Naive thymus-derived CD4-positive, alpha-beta T cell (primary cell): ENCODE data around the gene PPARG. TPM values are rescaled to one million over a fixed set of nuclear protein-coding genes. Genes with fewer than 3 reads are reported as not detected.

Source experiments
- ATAC-seq: fragments of 150-1000 bp; cut with Tn5 transposase; 2 replicates; pipeline ENCODE4 v1.10.0; 2021; ENCODE audit warnings: mild to moderate bottlenecking, moderate library complexity
- CTCF ChIA-PET: fragments of 350-600 bp; sonication (Branson Sonifier 250); formaldehyde crosslinking; loops from one replicate; lab custom pipeline; 2021; ENCODE audit warnings: antibody characterized with exemption; lab: Charles Lee
- POLR2A ChIA-PET: fragments of 350-600 bp; sonication (Branson Sonifier 250); formaldehyde crosslinking; loops from one replicate; lab custom pipeline; 2021; ENCODE audit warnings: antibody characterized with exemption, inconsistent platforms; lab: Charles Lee
- DNase-seq, 9 donors: peaks; one replicate each; pipeline versions ENCODE4 v3.0.0 to v3.0.0-alpha.2; 2020 to 2022; ENCODE audit warnings: mixed read lengths in 1 of 9
- H3K27ac ChIP-seq: one replicate; pipeline ENCODE4 v1.7.0; 2013; ENCODE audit warnings: mild to moderate bottlenecking, low read depth, low read length, moderate library complexity
- H3K27me3 ChIP-seq, 2 donors: one replicate each; pipeline ENCODE4 v1.7.0; 2013; ENCODE audit warnings: low read length in 2 of 2, mild to moderate bottlenecking in 2 of 2, moderate library complexity in 2 of 2; ENCODE audit not compliant: control insufficient read depth in 2 of 2, insufficient read depth in 2 of 2
- H3K36me3 ChIP-seq, 3 experiments: 1 replicate in 2 of 3; 2 replicates in 1 of 3; pipeline ENCODE4 v1.7.0; 2013; ENCODE audit warnings: low read length in 3 of 3, mild to moderate bottlenecking in 3 of 3, moderate library complexity in 1 of 3; ENCODE audit not compliant: insufficient read depth in 3 of 3, control insufficient read depth in 2 of 3
- H3K4me1 ChIP-seq, 2 donors: one replicate each; pipeline ENCODE4 v1.7.0; 2013; ENCODE audit warnings: low read length in 2 of 2, mild to moderate bottlenecking in 2 of 2, moderate library complexity in 1 of 2; ENCODE audit not compliant: control insufficient read depth in 2 of 2, insufficient read depth in 2 of 2
- H3K4me3 ChIP-seq: 2 replicates; pipeline ENCODE4 v1.7.0; 2013; ENCODE audit warnings: mild to moderate bottlenecking, low read length
- H3K9me3 ChIP-seq, 3 experiments: 1 replicate in 2 of 3; 2 replicates in 1 of 3; pipeline ENCODE4 v1.7.0; 2013; ENCODE audit warnings: low read length in 3 of 3; ENCODE audit not compliant: control insufficient read depth in 2 of 3
- H3K27ac Mint-ChIP-seq, 9 donors: one replicate each; pipeline ENCODE4 v1.8.0; 2020 to 2022; ENCODE audit warnings: mixed read lengths in 9 of 9, mild to moderate bottlenecking in 8 of 9, moderate library complexity in 5 of 9, inconsistent platforms in 2 of 9
- H3K27me3 Mint-ChIP-seq, 5 donors: one replicate each; pipeline ENCODE4 v1.8.0; 2021 to 2022; ENCODE audit warnings: mixed read lengths in 5 of 5, mild to moderate bottlenecking in 1 of 5
- H3K36me3 Mint-ChIP-seq, 5 donors: one replicate each; pipeline ENCODE4 v1.8.0; 2020 to 2022; ENCODE audit warnings: mixed read lengths in 5 of 5, mild to moderate bottlenecking in 3 of 5, inconsistent platforms in 1 of 5
- H3K4me1 Mint-ChIP-seq, 7 donors: one replicate each; pipeline ENCODE4 v1.8.0; 2020 to 2022; ENCODE audit warnings: mixed read lengths in 7 of 7, mild to moderate bottlenecking in 3 of 7, inconsistent platforms in 1 of 7
- H3K4me3 Mint-ChIP-seq, 10 donors: one replicate each; pipeline ENCODE4 v1.8.0; 2020 to 2022; ENCODE audit warnings: mild to moderate bottlenecking in 10 of 10, mixed read lengths in 10 of 10, moderate library complexity in 6 of 10, inconsistent platforms in 2 of 10
- H3K9me3 Mint-ChIP-seq, 11 donors: one replicate each; pipeline ENCODE4 v1.8.0; 2020 to 2022; ENCODE audit warnings: mixed read lengths in 11 of 11, mild to moderate bottlenecking in 4 of 11, inconsistent platforms in 1 of 11, moderate library complexity in 1 of 11
- intact Hi-C, 2 donors: fragments of 100-400 bp; cut with micrococcal nuclease; formaldehyde crosslinking; loops; one replicate each; pipeline ENCODE4 v1.15.1; 2023
- polyA plus RNA-seq, 2 donors: library from polyadenylated mRNA; unstranded; fragments of 300-500 nt; fragmentation: Illumina TruSeq; gene quantifications; one replicate each; pipeline ENCODE4 v1.2.3, GENCODE V29; 2021
- total RNA-seq, 6 experiments: library from RNA in 5 of 6; stranded (reverse) in 5 of 6; gene quantifications; 1 replicate in 5 of 6; 2 replicates in 1 of 6; pipeline ENCODE4 v1.2.3 and lab custom pipeline; 2021 to 2026

PPARG gene
- total and polyA plus RNA-seq, 7 experiments from 2014 or later = 0.37 to 2.1 (median 0.51) TPM; not detected in 3

- no peaks in the 10 kb centered on the region for H3K36me3 Mint-ChIP-seq
- ChIA-PET CTCF (no interaction called here), POLR2A (no interaction called here)
- intact Hi-C loops = no loop called here
- H3K9me3 ChIP-seq = no peaks in the 10 kb centered on the region
- H3K27me3 ChIP-seq = no peaks in the 10 kb centered on the region
- DNase-seq = no peak
- no peak overlapping the region for H3K27ac Mint-ChIP-seq
- no peaks in the 10 kb centered on the region for H3K36me3 ChIP-seq
- peaks cover 0 to 9% (median 0%) of the 10 kb centered on the region in 11 donors for H3K9me3 Mint-ChIP-seq
- ATAC-seq = peak; percentile 78
- peaks cover 3 to 20% (median 16%) of the 10 kb centered on the region in 7 donors for H3K4me1 Mint-ChIP-seq
- H3K27ac ChIP-seq = no peak overlapping the region
- no peaks in the 10 kb centered on the region for H3K27me3 Mint-ChIP-seq
- H3K4me3 ChIP-seq = no peak overlapping the region
- H3K4me3 Mint-ChIP-seq = no peak overlapping the region
- peaks cover 0 to 11% of the 10 kb centered on the region in 2 donors for H3K4me1 ChIP-seq
Observed at GRCh38 chr3:12458901-12459300, 170.0 kb downstream of the PPARG start.

GRCh38 chr3:12460127-12460526, 171.3 kb downstream of the PPARG start:
- intact Hi-C loops = no loop called here
- H3K36me3 ChIP-seq = no peaks in the 10 kb centered on the region
- no peak overlapping the region for H3K4me3 ChIP-seq
- Mint-ChIP-seq H3K27me3 (no peaks in the 10 kb centered on the region), H3K9me3 (peaks cover 0 to 9% (median 0%) of the 10 kb centered on the region in 11 donors), H3K4me3 (no peak overlapping the region), H3K27ac (peak overlapping the region in 1 of 9 donors; percentile 60), H3K4me1 (peaks cover 3 to 29% (median 21%) of the 10 kb centered on the region in 7 donors), H3K36me3 (no peaks in the 10 kb centered on the region)
- CTCF ChIA-PET = no interaction called here
- peaks cover 0 to 11% of the 10 kb centered on the region in 2 donors for H3K4me1 ChIP-seq
- no peaks in the 10 kb centered on the region for H3K9me3 ChIP-seq
- no peak overlapping the region for H3K27ac ChIP-seq
- ATAC-seq (no peak), DNase-seq (no peak)
- POLR2A ChIA-PET = interaction anchor here (0.6 kb wide), 1 partner anchor 1803 kb away, joined by 3 read pairs; no protein-coding TSS in a partner anchor
- no peaks in the 10 kb centered on the region for H3K27me3 ChIP-seq

GRCh38 chr3:12461097-12461649, 172.3 kb downstream of the PPARG start:
- CTCF ChIA-PET = interaction anchor here (0.7 to 1.1 kb wide), 2 partner anchors 13 to 19 kb away, joined by 3 to 5 read pairs; no protein-coding TSS in a partner anchor
- POLR2A ChIA-PET = interaction anchor here (2.2 kb wide), 1 partner anchor 22 kb away, joined by 8 read pairs; the partner anchor contains the start of gene TSEN2
- Mint-ChIP-seq H3K27me3 (no peaks in the 10 kb centered on the region), H3K27ac (peak overlapping the region in 5 of 9 donors; percentile 1 to 62 (median 44)), H3K4me1 (peaks cover 3 to 29% (median 21%) of the 10 kb centered on the region in 7 donors), H3K9me3 (peaks cover 0 to 9% (median 0%) of the 10 kb centered on the region in 11 donors), H3K4me3 (peak overlapping the region in 1 of 10 donors; percentile 50), H3K36me3 (no peaks in the 10 kb centered on the region)
- DNase-seq (no peak), ATAC-seq (no peak)
- Histone ChIP-seq H3K27ac (no peak overlapping the region), H3K27me3 (no peaks in the 10 kb centered on the region), H3K4me3 (no peak overlapping the region), H3K4me1 (peaks cover 0 to 11% of the 10 kb centered on the region in 2 donors), H3K9me3 (no peaks in the 10 kb centered on the region), H3K36me3 (no peaks in the 10 kb centered on the region)
- intact Hi-C loops = no loop called here

- peak in 6 of 9 donors; percentile 15 to 37 (median 34) for DNase-seq
- no peaks in the 10 kb centered on the region for H3K27me3 ChIP-seq
- ATAC-seq = peak; percentile 61
- H3K4me3 ChIP-seq = no peak overlapping the region
- H3K4me3 Mint-ChIP-seq = peak overlapping the region in 9 of 10 donors; percentile 45 to 74 (median 64)
- H3K9me3 Mint-ChIP-seq = peaks cover 0 to 9% (median 0%) of the 10 kb centered on the region in 11 donors
- no peaks in the 10 kb centered on the region for H3K9me3 ChIP-seq
- no peaks in the 10 kb centered on the region for H3K36me3 ChIP-seq
- no peaks in the 10 kb centered on the region for H3K27me3 Mint-ChIP-seq
- ChIA-PET POLR2A (interaction anchor here (2.2 kb wide), 1 partner anchor 21 kb away, joined by 8 read pairs; the partner anchor contains the start of gene TSEN2), CTCF (interaction anchor here (1.1 kb wide), 1 partner anchor 18 kb away, joined by 5 read pairs; no protein-coding TSS in a partner anchor)
- intact Hi-C loops = no loop called here
- H3K4me1 Mint-ChIP-seq = peaks cover 3 to 29% (median 21%) of the 10 kb centered on the region in 7 donors
- H3K27ac ChIP-seq = no peak overlapping the region
- H3K36me3 Mint-ChIP-seq = no peaks in the 10 kb centered on the region
- peaks cover 0 to 11% of the 10 kb centered on the region in 2 donors for H3K4me1 ChIP-seq
- peak overlapping the region in 8 of 9 donors; percentile 51 to 86 (median 76) for H3K27ac Mint-ChIP-seq
Observed at GRCh38 chr3:12462159-12462947, 173.5 kb downstream of the PPARG start.

- no peak overlapping the region for H3K27ac ChIP-seq
- no peak overlapping the region for H3K4me3 ChIP-seq
- H3K27me3 Mint-ChIP-seq = no peaks in the 10 kb centered on the region
- H3K9me3 Mint-ChIP-seq = peaks cover 0 to 4% (median 0%) of the 10 kb centered on the region in 11 donors
- intact Hi-C loops = no loop called here
- H3K4me3 Mint-ChIP-seq = peak overlapping the region in 2 of 10 donors; percentile 0 to 45
- H3K27ac Mint-ChIP-seq = peak overlapping the region in 4 of 9 donors; percentile 6 to 81 (median 32)
- no peaks in the 10 kb centered on the region for H3K36me3 Mint-ChIP-seq
- no peaks in the 10 kb centered on the region for H3K36me3 ChIP-seq
- POLR2A ChIA-PET = no interaction called here
- peaks cover 0 to 11% of the 10 kb centered on the region in 2 donors for H3K4me1 ChIP-seq
- DNase-seq = no peak
- peaks cover 3 to 29% (median 21%) of the 10 kb centered on the region in 7 donors for H3K4me1 Mint-ChIP-seq
- no peak for ATAC-seq
- H3K27me3 ChIP-seq = no peaks in the 10 kb centered on the region
- CTCF ChIA-PET = interaction anchor here (1.7 kb wide), 1 partner anchor 16 kb away, joined by 4 read pairs; no protein-coding TSS in a partner anchor
- no peaks in the 10 kb centered on the region for H3K9me3 ChIP-seq
Observed at GRCh38 chr3:12463686-12464085, 174.8 kb downstream of the PPARG start.

- Histone ChIP-seq H3K27me3 (no peaks in the 10 kb centered on the region), H3K4me1 (peaks cover 0 to 11% of the 10 kb centered on the region in 2 donors), H3K27ac (no peak overlapping the region), H3K4me3 (no peak overlapping the region), H3K36me3 (no peaks in the 10 kb centered on the region), H3K9me3 (no peaks in the 10 kb centered on the region)
- H3K9me3 Mint-ChIP-seq = peaks cover 0 to 4% (median 0%) of the 10 kb centered on the region in 11 donors
- H3K27me3 Mint-ChIP-seq = no peaks in the 10 kb centered on the region
- ATAC-seq (no peak), DNase-seq (no peak)
- ChIA-PET POLR2A (no interaction called here), CTCF (interaction anchor here (1.7 kb wide), 1 partner anchor 16 kb away, joined by 4 read pairs; no protein-coding TSS in a partner anchor)
- peak overlapping the region in 5 of 9 donors; percentile 6 to 81 (median 26) for H3K27ac Mint-ChIP-seq
- no peaks in the 10 kb centered on the region for H3K36me3 Mint-ChIP-seq
- intact Hi-C loops = no loop called here
- H3K4me3 Mint-ChIP-seq = peak overlapping the region in 3 of 10 donors; percentile 0 to 45 (median 1)
- H3K4me1 Mint-ChIP-seq = peaks cover 3 to 29% (median 21%) of the 10 kb centered on the region in 7 donors
Observed at GRCh38 chr3:12464181-12464580, 175.3 kb downstream of the PPARG start.
